Keratinocyte (primary cell): ENCODE data around the gene TMEM191B. TPM values are rescaled to one million over a fixed set of nuclear protein-coding genes. Genes with fewer than 3 reads are reported as not detected.
"Not testable (repeated sequence)": the region's sequence is repeated elsewhere in the genome, so short reads cannot be mapped to it uniquely, and the experiment has no call there.

Source experiments
- DNase-seq: peaks from one replicate; pipeline ENCODE4 v3.0.0-alpha.2; 2011; ENCODE audit warnings: low read depth, missing footprints, low spot score
- FAIRE-seq: peaks from 2 replicates; lab custom pipeline; 2011; peaks lifted over from hg19 to GRCh38; lab: Jason Lieb, UNC
- H2AFZ ChIP-seq: 2 replicates; pipeline ENCODE4 v1.6.0; 2012; ENCODE audit warnings: low read length, control low read depth, inconsistent platforms; ENCODE audit not compliant: control insufficient read depth
- H3K27ac ChIP-seq: 2 replicates; pipeline ENCODE4 v1.5.1; 2011; ENCODE audit warnings: low read length; ENCODE audit not compliant: control insufficient read depth, insufficient read depth
- H3K27me3 ChIP-seq: 3 replicates; pipeline ENCODE4 v1.6.0; 2011; ENCODE audit warnings: low read length; ENCODE audit not compliant: control insufficient read depth, insufficient read depth; ENCODE audit errors: extremely low read depth
- H3K36me3 ChIP-seq, 2 experiments: 2 replicates in 1 of 2; 3 replicates in 1 of 2; pipeline ENCODE4 v1.5.1; 2011; ENCODE audit warnings: low read length in 2 of 2, mild to moderate bottlenecking in 1 of 2; ENCODE audit not compliant: control insufficient read depth in 2 of 2, insufficient read depth in 2 of 2; ENCODE audit errors: extremely low read depth in 1 of 2
- H3K4me1 ChIP-seq: 3 replicates; pipeline ENCODE4 v1.5.1; 2011; ENCODE audit warnings: low read length; ENCODE audit not compliant: control insufficient read depth, insufficient read depth; ENCODE audit errors: extremely low read depth
- H3K4me2 ChIP-seq: 3 replicates; pipeline ENCODE4 v1.6.0; 2011; ENCODE audit warnings: low read depth, low read length; ENCODE audit not compliant: control insufficient read depth, insufficient read depth; ENCODE audit errors: extremely low read depth
- H3K4me3 ChIP-seq, 3 experiments: fragments of 200-600 bp in 1 of 3; sonication (generic) in 1 of 3; 2 replicates in 2 of 3; 3 replicates in 1 of 3; pipeline ENCODE4 v1.5.1; 2011 to 2016; ENCODE audit warnings: low read length in 3 of 3, mild to moderate bottlenecking in 3 of 3, control low read depth in 2 of 3, inconsistent platforms in 1 of 3, low read depth in 1 of 3, mixed read lengths in 1 of 3, mixed run types in 1 of 3, moderate library complexity in 1 of 3; ENCODE audit not compliant: control insufficient read depth in 2 of 3, insufficient read depth in 2 of 3; ENCODE audit errors: extremely low read depth in 1 of 3
- H3K79me2 ChIP-seq: 2 replicates; pipeline ENCODE4 v1.6.0; 2012; ENCODE audit warnings: low read length; ENCODE audit not compliant: control insufficient read depth, insufficient read depth
- H3K9ac ChIP-seq: 3 replicates; pipeline ENCODE4 v1.6.0; 2011; ENCODE audit warnings: low read length; ENCODE audit not compliant: control insufficient read depth, insufficient read depth; ENCODE audit errors: extremely low read depth
- H3K9me1 ChIP-seq: 3 replicates; pipeline ENCODE4 v1.6.0; 2011; ENCODE audit warnings: low read length; ENCODE audit not compliant: control insufficient read depth, insufficient read depth; ENCODE audit errors: extremely low read depth
- H3K9me3 ChIP-seq: 2 replicates; pipeline ENCODE4 v1.5.1; 2012; ENCODE audit warnings: low read depth, low read length; ENCODE audit not compliant: control insufficient read depth
- H4K20me1 ChIP-seq: 3 replicates; pipeline ENCODE4 v1.6.0; 2011; ENCODE audit warnings: low read length; ENCODE audit not compliant: control insufficient read depth, insufficient read depth; ENCODE audit errors: extremely low read depth
- dilution Hi-C: fragments of 300-500 bp; cut with MboI; formaldehyde crosslinking; loops from one replicate; pipeline ENCODE4 v1.7.0; 2020; ENCODE audit warnings: low sequenced_read_pairs; ENCODE audit not compliant: extremely low pct_ligation_motif_present
- polyA plus RNA-seq, 5 experiments: library from polyadenylated mRNA; depleted of rRNA in 3 of 5; stranded (reverse) in 3 of 5; stranded (forward) in 1 of 5; unstranded in 1 of 5; fragments of >200 nt; gene quantifications; 1 replicate in 1 of 5; 2 replicates in 3 of 5; 3 replicates in 1 of 5; pipeline versions ENCODE4 v1.2.1 to v1.2.3, GENCODE V29; 2011 to 2012; ENCODE audit warnings: missing spikeins in 2 of 5, low read depth in 1 of 5, low replicate concordance in 1 of 5

The TMEM191B gene
- polyA plus RNA-seq, 1 donor (not counting 4 experiments of a cell fraction or from before 2014, with no cell fraction given): 0.45 TPM

GRCh38 chr22:18529416-18530145, 2.0 kb downstream of the TMEM191B start:
- H3K9ac ChIP-seq, H3K4me1 ChIP-seq, H3K79me2 ChIP-seq, H3K27ac ChIP-seq, H3K36me3 ChIP-seq, H3K4me2 ChIP-seq, H3K9me1 ChIP-seq, DNase-seq, H2AFZ ChIP-seq, dilution Hi-C loops, H3K4me3 ChIP-seq, H3K27me3 ChIP-seq, H3K9me3 ChIP-seq, FAIRE-seq, H4K20me1 ChIP-seq: not testable (repeated sequence)

DNA sequence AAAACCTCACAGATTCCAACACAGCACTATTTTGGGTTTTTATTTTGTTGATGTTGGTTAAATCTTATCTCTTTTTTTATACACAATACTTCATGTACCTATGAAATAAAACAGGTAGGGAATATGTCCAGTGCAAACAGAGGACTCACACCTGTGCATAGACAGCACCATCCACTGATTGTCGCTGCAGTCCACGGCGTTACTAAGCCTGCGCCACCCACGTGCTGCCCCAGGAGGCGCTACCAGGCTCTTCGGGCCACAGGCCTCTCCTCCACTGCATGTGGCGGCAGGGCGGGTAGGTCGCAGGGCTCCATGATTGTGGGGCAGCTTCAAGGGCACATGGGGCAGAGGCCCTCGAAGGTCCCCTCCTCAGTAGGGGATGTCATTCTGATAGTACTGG, 6.0 kb downstream of the TMEM191B start:
- dilution Hi-C loops, H3K36me3 ChIP-seq, H3K4me3 ChIP-seq, H3K9me3 ChIP-seq, H3K9me1 ChIP-seq, DNase-seq, H2AFZ ChIP-seq, H3K9ac ChIP-seq, H3K27me3 ChIP-seq, H3K4me2 ChIP-seq, H3K27ac ChIP-seq, FAIRE-seq, H3K4me1 ChIP-seq, H4K20me1 ChIP-seq, H3K79me2 ChIP-seq: not testable (repeated sequence)

DNA sequence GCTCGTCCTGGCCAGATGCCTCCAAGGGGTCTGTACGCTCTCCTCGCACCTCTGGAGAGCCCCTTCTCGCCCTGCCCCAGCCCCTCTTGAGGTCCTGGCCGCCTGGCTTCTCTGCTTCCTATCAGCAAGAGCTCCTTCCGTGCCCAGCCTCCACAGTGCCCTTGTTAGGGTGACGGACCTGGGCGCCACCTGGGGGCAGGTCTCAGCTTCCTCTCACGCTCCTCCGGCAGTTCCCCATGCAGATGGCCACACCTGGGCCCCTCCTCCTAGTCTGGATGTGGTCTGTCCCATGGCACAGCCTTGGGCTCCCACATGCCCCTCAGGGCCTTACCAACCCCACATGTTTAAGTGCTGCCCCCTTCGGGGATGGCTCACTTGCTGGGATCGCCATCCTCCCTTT, 6.7 kb downstream of the TMEM191B start:
- H3K9me3 ChIP-seq, H3K9me1 ChIP-seq, H4K20me1 ChIP-seq, H3K36me3 ChIP-seq, H3K4me3 ChIP-seq, H3K79me2 ChIP-seq, DNase-seq, H3K9ac ChIP-seq, H3K27ac ChIP-seq, H3K4me1 ChIP-seq, FAIRE-seq, dilution Hi-C loops, H3K27me3 ChIP-seq, H2AFZ ChIP-seq, H3K4me2 ChIP-seq: not testable (repeated sequence)

GRCh38 chr22:18539994-18540393, 12.4 kb downstream of the TMEM191B start:
- H3K4me3 ChIP-seq, H3K27me3 ChIP-seq, dilution Hi-C loops, H3K4me1 ChIP-seq, H3K9me1 ChIP-seq, H2AFZ ChIP-seq, H3K4me2 ChIP-seq, FAIRE-seq, H3K9me3 ChIP-seq, H3K79me2 ChIP-seq, H3K9ac ChIP-seq, H4K20me1 ChIP-seq, H3K36me3 ChIP-seq, DNase-seq, H3K27ac ChIP-seq: not testable (repeated sequence)

- H2AFZ ChIP-seq, dilution Hi-C loops, DNase-seq: not testable (repeated sequence)
Measured at GRCh38 chr22:18543400-18543799, 15.8 kb downstream of the TMEM191B start.

More at GRCh38 chr22:18543400-18543799, 15.8 kb downstream of the TMEM191B start:
- H3K4me1 ChIP-seq, H3K9ac ChIP-seq, H3K4me2 ChIP-seq, H3K79me2 ChIP-seq, H3K36me3 ChIP-seq, H3K27me3 ChIP-seq, H3K4me3 ChIP-seq, H3K9me3 ChIP-seq, H3K27ac ChIP-seq, H3K9me1 ChIP-seq, FAIRE-seq, H4K20me1 ChIP-seq: not testable (repeated sequence)
